HT1080 (cell line): ENCODE results near the gene AOPEP. TPM values are rescaled to one million over a fixed set of nuclear protein-coding genes. Genes with fewer than 3 reads are reported as not detected.
A peak's percentile ranks its signal among the peaks of the same experiment; 100 is the strongest.

Experiments
- DNase-seq: peaks from one replicate; pipeline ENCODE4 v3.0.0-alpha.2; 2015; ENCODE audit warnings: low read depth
- polyA plus RNA-seq, 2 experiments: library from polyadenylated mRNA; depleted of rRNA; stranded (reverse); fragments of >200 nt; gene quantifications; 2 replicates each; pipeline ENCODE4 v1.2.3, GENCODE V29; 2015
- total RNA-seq: library from RNA; depleted of rRNA; stranded (reverse); fragments of >200 nt; shearing (Covaris generic); gene quantifications from 2 replicates; pipeline ENCODE4 v1.2.3, GENCODE V29; 2014; rRNA removed

Gene AOPEP
- total RNA-seq: 24.1 and 25.3 TPM in 2 replicates
- polyA plus RNA-seq (2015; cell fraction: cytosol; rRNA removed): 15.7 and 16.9 TPM in 2 replicates
- polyA plus RNA-seq (2015; cell fraction: nucleus; rRNA removed): 17.0 and 19.5 TPM in 2 replicates

GRCh38 chr9:94726495-94727191 is at the start of gene AOPEP:
Gene AOPEP, plus strand, starts transcription at chr9:94726699. Its CDS starts 33,085 bp downstream, at chr9:94759784.
- peak; percentile 94 for DNase-seq

- no peak for DNase-seq
Observed at GRCh38 chr9:94677929-94678328, 48.6 kb upstream of the AOPEP start.

- DNase-seq: no peak
Observed at GRCh38 chr9:94679587-94679986, 46.9 kb upstream of the AOPEP start.

GRCh38 chr9:94680020-94680419 is 46.5 kb upstream of the AOPEP start:
- no peak for DNase-seq

- DNase-seq: no peak
Observed at GRCh38 chr9:94680621-94681020, 45.9 kb upstream of the AOPEP start.

GRCh38 chr9:94681508-94681907 is 45.0 kb upstream of the AOPEP start:
- peak; percentile 66 for DNase-seq

GRCh38 chr9:94685359-94685758 is 41.1 kb upstream of the AOPEP start:
- DNase-seq: no peak

GRCh38 chr9:94687451-94687850 is 39.0 kb upstream of the AOPEP start:
- no peak for DNase-seq

GRCh38 chr9:94690344-94690743 is 36.2 kb upstream of the AOPEP start:
- DNase-seq: no peak

- no peak for DNase-seq
Observed at GRCh38 chr9:94692601-94693000, 33.9 kb upstream of the AOPEP start.

GRCh38 chr9:94693485-94694204 is 32.9 kb upstream of the AOPEP start:
- no peak for DNase-seq

GRCh38 chr9:94696545-94696944 is 30.0 kb upstream of the AOPEP start:
- DNase-seq: no peak

GRCh38 chr9:94697972-94698581 is 28.4 kb upstream of the AOPEP start:
- DNase-seq: peak; percentile 8

- no peak for DNase-seq
Observed at GRCh38 chr9:94699715-94700373, 26.7 kb upstream of the AOPEP start.

GRCh38 chr9:94700445-94700844 is 26.1 kb upstream of the AOPEP start:
- DNase-seq: no peak

GRCh38 chr9:94703488-94704140 is 22.9 kb upstream of the AOPEP start:
- DNase-seq: no peak

- no peak for DNase-seq
Observed at GRCh38 chr9:94705162-94705702, 21.3 kb upstream of the AOPEP start.

GRCh38 chr9:94706922-94707321 is 19.6 kb upstream of the AOPEP start:
- DNase-seq: no peak

GRCh38 chr9:94713436-94714215 is 12.9 kb upstream of the AOPEP start:
- no peak for DNase-seq

GRCh38 chr9:94714494-94714893 is 12.0 kb upstream of the AOPEP start:
- DNase-seq: no peak
